ENCODE measurements around the gene OVCH1.

- TF ChIP-seq POLR2A (IDR thresholded peaks at IDR 0.05) (no peak), CTCF (IDR thresholded peaks at IDR 0.05) (no peak)
These were observed 49.7 kb upstream of the OVCH1 start for GRCh38 chr12:29547151-29547632.
